ENCODE data around the gene IL3. TPM values are rescaled to one million over a fixed set of nuclear protein-coding genes. Genes with fewer than 3 reads are reported as not detected.

IL3 gene
- total and polyA plus RNA-seq, 2 donors (not counting 1 experiment from before 2014, with no cell fraction given): not detected

GRCh38 chr5:132093271-132093670 lies 32.8 kb downstream of the IL3 start:
- Mint-ChIP-seq H3K27ac (no peak overlapping the region), H3K4me1 (peaks cover 20% of the 10 kb centered on the region), H3K9me3 (ENCODE audit: insufficient read depth) (no peaks in the 10 kb centered on the region), H3K4me3 (no peak overlapping the region), H3K27me3 (no peaks in the 10 kb centered on the region)
- intact Hi-C loops (cut with micrococcal nuclease): no loop called here
- CTCF ChIA-PET: interaction anchor here (1.7 kb wide), 1 partner anchor 28 kb away, joined by 6 read pairs; no protein-coding TSS in a partner anchor
- H3K27me3 ChIP-seq (replicated peaks in 1 of 4; ENCODE audit: control extremely low read depth in 1 of 4, control insufficient read depth in 3 of 4, insufficient read depth in 4 of 4, low read length in 3 of 4): peaks cover 0 to 3% (median 0%) of the 10 kb centered on the region in 4 experiments
- H3K9me3 ChIP-seq (ENCODE audit: control extremely low read depth in 1 of 3, control insufficient read depth in 2 of 3, insufficient read depth in 1 of 3, low read length in 2 of 3): no peaks in the 10 kb centered on the region
- POLR2A ChIA-PET: no interaction called here
- no peak overlapping the region for H2AFZ ChIP-seq (ENCODE audit: insufficient read depth, low read depth, low read length, poor library complexity, severe bottlenecking)
- 86% methylated on average over 1 of the region's 3 CpGs for WGBS (ENCODE audit: insufficient coverage)
- no peaks in the 10 kb centered on the region for H3K79me2 ChIP-seq (ENCODE audit: control insufficient read depth, insufficient read depth, low read length)
- peaks cover 9 to 17% of the 10 kb centered on the region in 2 donors for H3K4me1 ChIP-seq (ENCODE audit: control insufficient read depth in 2 of 2, insufficient read depth in 2 of 2, low read length in 2 of 2)
- no peaks in the 10 kb centered on the region for H4K20me1 ChIP-seq (ENCODE audit: control insufficient read depth, insufficient read depth, low read length, poor library complexity, severe bottlenecking)
- H3K4me2 ChIP-seq (replicated peaks; ENCODE audit: low read depth, low read length, poor library complexity, severe bottlenecking): no peak overlapping the region
- no peak for TF ChIP-seq CTCF (IDR thresholded peaks at IDR 0.05)
- no peak for TF ChIP-seq EZH2 (IDR thresholded peaks at IDR 0.05; ENCODE audit: borderline replicate concordance, insufficient read depth, low read depth, low read length, poor library complexity, severe bottlenecking)
- no peak overlapping the region for H3K27ac ChIP-seq (ENCODE audit: low read length in 2 of 2)
- H3K36me3 ChIP-seq (replicated peaks in 1 of 2; ENCODE audit: control extremely low read depth in 1 of 2, control insufficient read depth in 1 of 2, extremely low read depth in 1 of 2, insufficient read depth in 2 of 2, low read length in 1 of 2): no peaks in the 10 kb centered on the region
- no peak overlapping the region for H3K4me3 ChIP-seq (ENCODE audit: control extremely low read depth in 1 of 5, extremely low read depth in 1 of 5, insufficient read depth in 1 of 5, low read depth in 2 of 5, low read length in 4 of 5)
- ATAC-seq (ENCODE audit: low read depth): no peak
- no peak overlapping the region for H3K9ac ChIP-seq (ENCODE audit: low read length)
- no peak for DNase-seq

- Histone ChIP-seq H3K36me3 (replicated peaks in 1 of 2; ENCODE audit: control extremely low read depth in 1 of 2, control insufficient read depth in 1 of 2, extremely low read depth in 1 of 2, insufficient read depth in 2 of 2, low read length in 1 of 2) (no peaks in the 10 kb centered on the region), H3K27me3 (replicated peaks in 1 of 4; ENCODE audit: control extremely low read depth in 1 of 4, control insufficient read depth in 3 of 4, insufficient read depth in 4 of 4, low read length in 3 of 4) (peaks cover 0 to 3% (median 0%) of the 10 kb centered on the region in 4 experiments), H3K4me2 (replicated peaks; ENCODE audit: low read depth, low read length, poor library complexity, severe bottlenecking) (peak overlapping the region; percentile 13), H3K9ac (ENCODE audit: low read length) (no peak overlapping the region), H3K27ac (ENCODE audit: low read length in 2 of 2) (no peak overlapping the region), H3K79me2 (ENCODE audit: control insufficient read depth, insufficient read depth, low read length) (no peaks in the 10 kb centered on the region), H3K4me1 (ENCODE audit: control insufficient read depth in 2 of 2, insufficient read depth in 2 of 2, low read length in 2 of 2) (peaks cover 18 to 23% of the 10 kb centered on the region in 2 donors), H2AFZ (ENCODE audit: insufficient read depth, low read depth, low read length, poor library complexity, severe bottlenecking) (peak overlapping the region; percentile 31), H3K4me3 (ENCODE audit: control extremely low read depth in 1 of 5, extremely low read depth in 1 of 5, insufficient read depth in 1 of 5, low read depth in 2 of 5, low read length in 4 of 5) (no peak overlapping the region), H3K9me3 (ENCODE audit: control extremely low read depth in 1 of 3, control insufficient read depth in 2 of 3, insufficient read depth in 1 of 3, low read length in 2 of 3) (no peaks in the 10 kb centered on the region), H4K20me1 (ENCODE audit: control insufficient read depth, insufficient read depth, low read length, poor library complexity, severe bottlenecking) (no peaks in the 10 kb centered on the region)
- Mint-ChIP-seq H3K27me3 (no peaks in the 10 kb centered on the region), H3K9me3 (ENCODE audit: insufficient read depth) (no peaks in the 10 kb centered on the region), H3K27ac (no peak overlapping the region), H3K4me1 (peaks cover 32% of the 10 kb centered on the region), H3K4me3 (no peak overlapping the region)
- ATAC-seq (ENCODE audit: low read depth): no peak
- POLR2A ChIA-PET: no interaction called here
- no peak for TF ChIP-seq CTCF (IDR thresholded peaks at IDR 0.05)
- TF ChIP-seq EZH2 (IDR thresholded peaks at IDR 0.05; ENCODE audit: borderline replicate concordance, insufficient read depth, low read depth, low read length, poor library complexity, severe bottlenecking): no peak
- peak; percentile 22 for DNase-seq
- intact Hi-C loops (cut with micrococcal nuclease): no loop called here
- CTCF ChIA-PET: interaction anchor here (0.5 to 1.3 kb wide), 2 partner anchors 29 to 33 kb away, joined by 3 read pairs; no protein-coding TSS in a partner anchor
- WGBS (ENCODE audit: insufficient coverage): 60% methylated on average over 11 of the region's 12 CpGs
Observed at GRCh38 chr5:132094393-132095076, 34.1 kb downstream of the IL3 start.

Measured in B cell (primary cell).